Kidney glomerular epithelial cell (primary cell): Measurements from ENCODE around the gene CCDC170.
"Not testable (repeated sequence)": the region's sequence is repeated elsewhere in the genome, so short reads cannot be mapped to it uniquely, and the experiment has no call there.

Source experiments
- DNase-seq: peaks from one replicate; lab custom pipeline; 2025; lab: John Stamatoyannopoulos, UW

CCDC170 gene

DNA sequence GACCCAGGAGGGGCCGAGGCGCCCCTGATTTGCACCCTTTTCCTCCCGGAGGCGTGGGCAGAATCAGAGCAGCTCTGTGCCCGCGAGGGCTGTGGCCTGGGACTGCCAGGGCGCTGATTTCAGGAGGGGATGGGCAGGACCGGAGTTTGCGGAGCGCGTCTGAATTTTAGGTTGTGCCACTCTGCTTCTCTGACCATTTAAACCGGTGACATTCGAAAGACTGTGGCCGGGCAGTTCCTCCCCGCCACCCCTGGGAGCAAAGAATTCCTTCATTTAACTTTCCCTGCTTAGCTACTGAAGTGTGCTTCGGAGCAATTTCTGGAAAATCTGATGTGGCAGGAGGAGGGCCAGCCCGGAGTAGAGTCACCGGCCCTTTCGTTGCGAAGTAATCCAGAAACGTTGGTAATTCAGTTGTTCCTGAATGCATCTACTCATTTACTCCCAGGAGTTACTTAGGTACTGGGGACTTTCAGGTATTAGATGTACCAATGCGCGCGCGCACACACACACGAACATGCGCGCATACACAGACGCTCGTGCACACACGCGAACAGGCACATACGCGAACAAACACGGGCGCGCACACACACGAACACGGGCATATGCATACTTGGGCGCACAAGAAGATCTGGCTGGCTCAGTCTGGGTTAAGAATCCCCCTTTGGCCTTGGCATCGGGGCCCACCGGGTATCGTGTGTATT is 568 bp downstream of the CCDC170 start:
- peak; percentile 63 for DNase-seq

DNA sequence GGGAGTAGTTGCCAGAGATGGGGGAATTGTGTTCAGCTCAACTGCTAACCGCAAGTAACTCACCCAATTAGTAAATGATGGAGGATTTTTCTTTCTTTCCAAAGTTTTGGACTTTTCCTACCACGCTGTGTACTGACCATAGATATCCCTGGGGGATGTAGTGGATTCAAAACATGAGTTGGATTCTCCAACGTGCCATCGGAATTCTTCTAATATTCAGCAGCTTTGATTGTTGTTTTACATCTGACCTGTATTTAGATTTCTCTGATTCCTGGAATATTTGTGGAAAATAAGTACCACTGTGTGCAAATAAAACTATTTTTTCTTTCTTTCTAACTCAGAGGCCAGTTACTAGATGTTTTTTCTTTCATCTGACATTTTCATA is 1.1 kb downstream of the CCDC170 start:
- DNase-seq = no peak

DNA sequence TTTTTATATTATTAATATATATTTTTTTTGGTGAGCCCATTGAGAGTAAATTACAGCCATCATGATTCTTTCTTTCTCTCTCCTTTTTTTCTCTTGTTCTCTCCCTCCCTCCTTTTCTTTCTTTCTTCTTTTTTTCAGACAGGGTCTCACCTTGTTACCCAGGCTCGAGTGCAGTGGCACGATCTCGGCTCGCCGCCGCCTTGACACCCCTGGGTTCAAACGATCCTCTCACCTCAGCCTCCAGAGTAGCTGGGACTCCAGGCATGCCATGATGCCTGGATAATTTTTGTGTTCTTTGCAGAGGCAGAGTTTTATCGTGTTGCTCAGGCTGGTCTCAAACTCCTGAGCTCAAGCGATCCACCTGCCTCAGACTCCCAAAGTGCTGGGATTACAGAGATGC is 1.6 kb downstream of the CCDC170 start:
- DNase-seq = no peak

DNA sequence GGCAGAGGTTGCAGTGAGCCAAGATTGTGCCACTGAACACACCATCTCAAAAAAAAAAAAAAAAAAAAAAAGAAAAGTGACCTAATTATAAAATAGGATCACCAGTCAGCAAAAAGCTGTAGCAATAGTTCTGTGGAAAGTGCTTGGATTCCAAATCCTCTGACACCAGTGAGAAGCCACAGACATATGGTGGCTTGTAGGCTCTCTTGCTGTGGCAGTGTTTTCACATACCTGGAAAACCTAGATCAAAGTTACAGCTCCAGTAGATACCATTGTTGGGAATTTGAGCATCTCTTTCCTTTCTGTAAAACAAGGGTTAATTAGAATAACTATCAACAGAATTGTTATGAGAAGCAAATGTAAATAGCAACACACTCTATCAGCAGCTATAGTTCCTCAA is 4.1 kb downstream of the CCDC170 start:
- no peak for DNase-seq

DNA sequence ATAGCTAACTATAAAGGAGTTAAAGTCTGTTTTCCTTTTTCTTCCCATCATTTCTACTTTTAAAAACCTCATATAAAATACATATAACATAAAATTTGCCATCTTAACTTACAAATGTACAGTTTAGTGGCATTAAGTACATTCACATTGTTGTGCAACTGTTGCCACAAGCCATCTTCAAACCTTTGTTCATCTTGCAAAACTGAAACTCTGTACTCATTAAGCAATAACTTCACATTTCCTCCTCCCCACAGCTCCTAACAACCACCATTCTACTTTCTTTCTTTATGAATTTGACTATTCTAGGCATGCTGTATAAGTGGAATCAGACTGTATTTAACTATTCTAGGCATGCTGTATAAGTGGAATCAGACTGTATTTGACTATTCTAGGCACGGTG is 4.5 kb downstream of the CCDC170 start:
- no peak for DNase-seq

DNA sequence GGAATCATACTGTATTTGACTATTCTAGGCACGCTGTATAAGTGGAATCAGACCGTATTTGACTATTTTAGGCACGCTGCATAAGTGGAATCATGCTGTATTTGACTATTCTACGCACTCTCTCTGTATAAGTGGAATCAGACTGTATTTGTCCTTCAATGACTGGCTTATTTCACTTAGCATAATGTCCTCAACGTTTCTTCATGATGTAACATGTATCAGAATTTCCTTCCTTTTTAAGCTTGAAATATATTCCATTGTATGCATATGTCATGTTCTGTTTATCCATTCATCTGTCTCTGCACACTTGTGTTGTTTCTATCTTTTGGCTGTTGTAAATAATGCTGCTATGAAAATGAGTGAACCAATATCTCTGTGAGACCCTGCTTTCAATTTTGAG is 5.7 kb downstream of the CCDC170 start:
- DNase-seq = no peak

DNA sequence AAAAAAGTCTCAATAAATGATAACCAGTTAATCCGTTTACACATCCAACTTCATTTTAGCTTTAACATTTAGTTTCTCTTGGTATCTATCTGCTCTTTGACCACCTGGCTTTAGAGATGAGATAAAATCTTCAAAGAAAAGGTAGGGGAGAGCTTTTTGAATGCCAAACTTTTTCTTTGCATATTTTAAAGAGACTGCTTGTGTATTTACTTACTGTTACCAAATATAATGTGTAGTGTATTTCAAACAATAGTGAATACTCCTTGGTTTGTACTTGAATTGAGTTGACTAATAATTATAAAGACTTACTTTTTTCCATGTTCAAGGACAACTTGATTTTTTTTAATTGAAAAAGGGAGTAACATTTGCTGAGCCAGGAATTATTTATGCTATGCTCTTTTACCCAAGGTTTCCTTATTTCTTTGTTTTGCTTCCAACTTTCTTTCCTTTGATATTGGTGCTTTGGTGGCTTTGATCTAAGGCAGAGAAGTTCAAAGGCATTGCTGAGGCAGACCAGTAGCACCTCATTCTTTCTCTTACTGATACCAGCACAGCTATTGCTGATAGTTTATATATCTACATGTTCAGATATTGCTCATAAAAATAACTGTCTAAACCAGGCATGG is 7.8 kb downstream of the CCDC170 start:
- no peak for DNase-seq

DNA sequence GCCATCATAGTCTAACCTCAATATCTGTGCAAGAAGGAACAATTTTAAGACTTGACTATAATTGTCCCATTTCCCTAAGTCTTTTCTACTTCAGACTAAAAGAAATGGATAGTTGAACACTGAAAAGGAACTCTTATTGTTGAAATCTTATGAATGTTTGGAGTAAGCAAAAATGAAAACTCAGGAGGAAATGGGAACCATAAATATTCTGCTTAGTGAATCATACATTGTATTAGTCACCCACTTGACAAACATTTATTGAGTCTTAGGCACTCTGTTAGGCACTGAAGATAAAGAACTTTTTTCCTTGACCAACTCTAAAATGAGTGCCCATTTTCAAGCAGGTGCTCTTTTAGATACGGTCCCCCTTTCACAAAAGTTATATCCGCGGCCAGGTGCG is 8.7 kb downstream of the CCDC170 start:
- DNase-seq = peak; percentile 55

DNA sequence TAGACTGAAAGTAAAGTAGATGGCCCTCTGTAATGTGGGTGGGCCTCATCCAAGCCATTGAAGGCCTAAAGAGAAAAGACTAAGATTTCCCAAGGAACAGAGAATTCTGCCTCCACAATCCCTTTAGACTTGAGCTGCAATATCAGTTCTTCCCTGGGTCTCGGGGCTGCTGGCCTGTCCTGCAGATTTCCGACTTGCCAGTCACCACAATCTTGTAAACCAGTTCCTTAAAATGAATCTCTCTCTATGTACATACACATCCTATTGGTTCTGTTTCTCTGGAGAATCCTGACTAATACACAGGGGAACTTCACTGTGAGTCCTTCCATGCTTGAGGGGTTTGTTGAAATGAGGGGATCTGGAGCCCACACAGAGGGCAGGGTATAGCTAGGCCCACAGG is 12.9 kb downstream of the CCDC170 start:
- DNase-seq = no peak

DNA sequence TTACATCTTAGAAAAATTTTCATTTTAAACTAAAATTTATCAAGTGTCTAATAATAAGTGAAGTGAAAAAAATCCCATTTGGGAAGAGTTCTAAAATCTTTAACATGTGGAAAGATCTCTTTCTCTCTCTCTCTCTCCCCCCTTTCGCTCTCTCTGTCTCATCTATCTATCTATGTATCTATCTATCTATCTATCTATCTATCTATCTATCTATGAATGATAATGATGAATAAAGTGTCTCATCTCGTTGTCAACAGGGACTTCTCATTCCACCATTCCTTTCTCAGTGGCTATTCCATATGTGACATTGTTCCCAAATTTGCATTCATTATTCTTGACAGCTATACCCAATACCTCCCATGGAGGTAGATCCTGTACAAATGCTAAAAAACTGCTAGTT is 15.2 kb downstream of the CCDC170 start:
- DNase-seq = no peak

DNA sequence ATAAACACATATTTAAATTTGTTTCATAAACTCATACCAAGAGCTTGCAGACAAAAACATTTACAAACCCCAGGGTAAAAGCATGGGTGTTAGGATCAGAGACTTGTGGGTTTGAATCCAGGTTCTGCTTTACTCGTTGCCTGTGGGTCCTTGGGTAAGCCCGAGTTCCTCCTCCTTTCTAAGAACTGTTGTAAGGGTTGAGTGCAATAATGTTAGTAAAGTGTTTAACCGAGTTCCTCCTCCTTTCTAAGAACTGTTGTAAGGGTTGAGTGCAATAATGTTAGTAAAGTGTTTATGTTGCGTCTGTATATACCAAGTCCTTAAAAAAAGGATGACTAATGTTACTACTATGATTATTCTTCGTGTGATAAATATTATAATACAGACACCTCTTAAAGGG is 18.7 kb downstream of the CCDC170 start:
- DNase-seq = no peak

DNA sequence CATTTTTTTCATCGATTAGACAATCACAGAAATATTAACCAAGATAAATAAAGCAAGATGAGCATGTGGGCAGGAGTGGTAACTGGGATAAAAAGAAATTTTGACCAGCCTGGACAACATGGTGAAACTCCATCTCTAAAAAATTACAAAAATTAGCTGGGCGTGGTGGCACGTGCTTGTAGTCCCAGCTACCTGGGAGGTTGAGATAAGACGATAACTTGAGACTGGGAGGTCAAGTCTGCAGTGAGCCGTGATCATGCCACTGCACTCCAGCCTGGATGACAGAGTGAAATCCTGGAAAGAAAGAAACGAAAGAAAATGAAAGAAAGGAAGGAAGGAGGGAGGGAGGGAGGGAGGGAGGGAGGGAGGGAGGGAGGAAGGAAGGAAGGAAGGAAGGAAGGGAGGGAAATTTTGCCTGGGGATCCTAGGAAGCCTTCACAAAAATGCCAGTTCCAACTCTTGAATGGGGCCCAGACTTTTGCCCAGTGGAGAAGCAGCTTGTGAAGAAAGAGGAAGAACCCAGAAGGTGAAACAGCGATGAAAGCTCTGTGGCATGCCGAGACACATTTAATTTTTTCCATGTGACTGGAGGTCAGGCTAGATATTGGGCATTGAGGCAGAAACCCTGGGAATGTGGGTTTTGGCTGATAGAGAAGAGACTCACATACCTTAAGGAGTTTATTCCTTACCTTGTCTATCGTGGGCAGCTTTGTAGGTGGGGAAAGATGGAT is 20.3 kb downstream of the CCDC170 start:
- DNase-seq = no peak

DNA sequence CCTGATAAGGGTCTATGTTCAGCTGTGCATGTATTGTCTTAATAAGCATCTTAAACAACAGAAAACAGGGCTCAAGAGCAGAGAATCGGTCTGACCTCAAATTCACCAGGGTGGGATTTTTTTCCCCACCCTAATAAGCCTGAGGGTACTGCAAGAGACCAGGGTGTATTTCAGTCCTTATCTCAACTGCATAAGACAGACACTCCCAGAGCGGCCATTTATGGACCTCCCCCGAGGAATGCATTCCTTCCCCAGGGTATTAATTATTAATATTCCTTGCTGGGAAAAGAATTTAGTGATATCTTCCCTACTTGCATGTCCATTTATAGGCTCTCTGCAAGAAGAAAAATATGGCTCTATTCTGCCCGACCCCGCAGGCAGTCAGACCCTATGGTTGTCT is 25.2 kb downstream of the CCDC170 start:
- DNase-seq = not testable (repeated sequence)

DNA sequence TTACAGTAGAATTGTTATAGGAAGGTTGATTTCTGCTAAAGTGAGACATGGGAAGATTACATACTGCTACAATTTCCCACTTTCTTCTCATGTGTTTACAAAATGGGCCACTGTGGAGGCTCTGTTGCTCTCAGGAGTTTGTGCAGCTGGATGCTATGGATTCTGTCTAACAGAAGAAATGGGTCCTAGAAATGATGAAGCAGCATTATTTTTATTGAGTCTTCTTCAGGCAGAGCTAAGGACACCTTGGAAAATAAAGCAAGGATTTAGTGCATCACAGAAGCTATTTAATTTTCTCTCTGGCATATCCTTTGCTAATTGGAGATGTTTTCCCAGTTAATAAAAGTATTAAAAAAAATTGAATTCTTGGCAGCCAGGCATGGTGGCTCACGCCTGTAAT is 29.2 kb downstream of the CCDC170 start:
- no peak for DNase-seq

DNA sequence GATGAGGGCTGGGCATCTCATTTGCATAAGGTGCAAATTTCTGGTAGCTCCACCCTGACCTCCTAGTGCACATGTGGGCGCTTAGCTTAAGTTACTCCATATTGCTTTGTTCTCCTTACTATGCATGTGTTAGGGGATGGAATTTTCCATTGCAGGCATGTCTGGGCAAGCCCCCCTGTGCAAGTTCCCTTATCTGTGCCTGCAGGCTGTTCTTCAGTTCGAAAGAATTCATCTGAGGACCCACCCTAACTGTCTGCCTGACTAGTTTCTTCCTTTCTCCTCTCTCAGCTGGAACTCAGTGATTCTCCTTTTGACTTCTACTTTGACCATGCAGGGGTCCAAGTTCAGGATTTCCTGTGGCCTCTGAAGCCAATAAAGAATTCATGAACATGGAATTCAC is 30.2 kb downstream of the CCDC170 start:
- DNase-seq = no peak

DNA sequence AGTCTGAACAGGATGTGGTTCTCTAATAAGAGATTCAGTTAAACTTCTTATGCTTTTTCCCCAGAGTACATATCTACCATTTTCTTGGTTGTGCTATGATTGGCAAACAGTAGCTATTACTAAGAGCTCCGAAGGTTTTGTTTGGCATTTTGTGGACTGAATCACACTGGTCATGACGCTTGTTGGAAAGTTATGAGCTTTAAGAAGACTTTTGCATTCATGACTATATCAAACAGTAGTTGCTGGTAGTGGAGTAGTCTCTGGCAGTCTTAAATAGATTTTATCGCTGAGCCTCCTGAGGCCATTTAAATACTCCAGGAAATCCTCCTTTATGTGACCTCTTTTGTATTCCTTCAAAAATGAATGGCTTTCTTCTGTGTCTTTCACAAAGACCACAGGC is 40.8 kb downstream of the CCDC170 start:
- DNase-seq = no peak

DNA sequence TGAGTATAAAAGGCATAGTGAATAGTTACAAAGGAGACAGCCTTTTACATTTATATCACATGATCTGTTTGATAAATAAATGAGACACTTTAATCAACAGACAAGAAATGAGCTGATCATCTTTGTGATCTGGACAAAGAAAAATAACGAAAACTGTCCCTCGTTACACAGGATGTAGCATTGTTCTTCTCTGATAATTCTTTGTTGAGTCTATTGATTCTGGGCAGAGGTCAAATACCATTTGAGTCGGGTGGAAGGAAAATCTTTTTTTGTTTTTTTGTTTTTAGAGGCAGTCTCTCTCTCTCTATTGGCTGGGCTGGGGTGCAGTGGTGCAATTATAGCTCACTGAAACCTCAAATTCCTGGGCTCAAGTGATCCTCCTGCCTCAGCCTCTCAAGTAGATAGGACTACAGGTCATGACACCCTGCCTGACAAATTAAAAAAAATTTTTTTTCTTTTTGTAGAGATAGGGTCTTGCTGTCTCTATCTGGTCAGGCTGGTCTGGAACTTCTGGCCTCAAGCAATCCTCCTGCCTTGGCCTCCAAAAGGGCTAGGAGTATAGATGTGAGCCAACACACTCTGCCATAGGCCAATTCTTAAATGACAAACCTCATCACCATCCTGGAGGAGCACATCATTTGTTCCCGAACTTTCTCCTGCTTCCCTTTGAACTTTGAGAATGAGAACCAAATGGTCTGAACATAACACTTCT is 41.8 kb downstream of the CCDC170 start:
- no peak for DNase-seq

DNA sequence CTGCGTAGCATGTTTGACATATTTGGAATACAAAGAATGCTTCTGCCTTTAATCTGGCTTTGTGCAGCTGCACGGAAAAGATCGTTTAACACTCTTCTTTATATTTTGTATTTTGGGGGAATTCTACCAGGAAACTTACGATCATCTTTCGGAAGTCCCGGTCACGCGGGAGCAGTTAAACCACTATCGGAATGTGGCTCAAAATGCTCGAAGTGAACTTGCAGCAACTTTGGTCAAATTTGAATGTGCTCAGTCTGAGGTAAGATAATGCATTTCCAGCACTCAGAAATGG is 42.3 kb downstream of the CCDC170 start:
- no peak for DNase-seq

DNA sequence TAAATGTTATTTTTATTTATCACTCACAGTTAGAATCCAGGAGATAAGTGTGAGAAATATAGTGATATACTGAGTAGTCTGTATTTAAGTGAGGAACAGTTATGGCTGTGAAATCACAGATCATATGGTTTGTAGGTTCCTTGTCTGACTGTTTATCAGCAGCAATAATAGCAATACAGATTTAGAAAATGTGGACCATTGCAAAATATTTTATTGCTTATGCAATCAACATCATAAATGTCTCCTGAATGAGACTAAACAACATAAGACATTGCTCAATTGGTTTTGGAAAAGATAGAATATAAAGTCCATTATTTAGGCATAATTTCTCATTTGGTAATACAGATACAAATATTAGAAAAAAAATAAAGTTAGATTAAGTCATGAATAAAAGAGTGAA is 43.7 kb downstream of the CCDC170 start:
- DNase-seq = no peak

DNA sequence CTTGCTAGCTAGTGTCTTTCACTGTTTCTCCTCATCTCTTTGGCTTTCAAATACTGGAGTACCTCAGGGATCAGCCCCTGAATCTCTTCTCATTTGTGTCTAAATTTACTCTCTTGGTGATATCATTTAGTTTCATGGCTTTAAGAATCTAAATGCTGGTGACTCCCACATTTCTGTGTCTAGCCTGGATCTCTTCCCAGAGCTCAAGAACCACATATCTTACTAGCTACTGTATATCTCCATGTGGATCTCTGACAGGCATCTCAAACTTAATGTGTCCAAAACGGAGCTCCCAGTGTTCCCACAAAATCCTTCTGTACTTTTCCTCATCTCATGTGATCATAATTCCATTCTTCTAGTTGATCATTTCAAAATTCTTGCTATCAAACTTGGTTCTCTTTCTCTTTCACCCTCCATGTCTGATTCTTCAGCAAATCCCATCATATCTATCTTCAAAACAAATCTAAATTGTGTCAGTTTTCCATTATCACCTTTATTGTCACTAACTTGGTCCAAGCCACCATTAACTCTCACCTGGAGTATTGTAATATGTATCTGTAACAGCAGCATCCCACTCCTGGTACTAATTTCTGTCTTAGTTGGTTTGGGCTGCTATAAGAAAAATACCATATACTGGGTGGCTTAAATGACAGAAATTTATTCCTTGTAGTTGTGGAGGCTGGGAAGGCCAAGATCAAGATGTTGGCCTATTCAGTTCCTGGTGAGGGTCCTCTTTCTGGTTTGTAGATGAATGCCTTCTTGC is 45.9 kb downstream of the CCDC170 start:
- no peak for DNase-seq

DNA sequence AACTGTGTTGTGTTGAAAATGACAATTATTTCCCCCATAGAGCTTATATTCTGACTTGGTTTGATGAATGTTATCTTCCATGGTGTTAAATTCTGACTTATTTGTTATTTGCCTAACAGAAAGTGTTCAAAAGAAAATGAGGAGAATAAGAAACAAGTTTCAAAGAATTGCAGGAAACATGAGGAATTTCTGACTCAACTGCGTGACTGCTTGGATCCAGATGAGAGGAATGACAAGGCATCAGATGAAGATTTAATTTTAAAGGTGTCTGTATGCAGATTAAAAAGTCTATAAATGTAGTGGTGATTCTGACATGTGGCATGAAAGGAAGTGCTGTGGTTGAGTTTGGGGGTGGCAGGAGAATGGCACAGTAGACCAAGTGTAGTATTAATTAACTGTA is 50.6 kb downstream of the CCDC170 start:
- DNase-seq = no peak

DNA sequence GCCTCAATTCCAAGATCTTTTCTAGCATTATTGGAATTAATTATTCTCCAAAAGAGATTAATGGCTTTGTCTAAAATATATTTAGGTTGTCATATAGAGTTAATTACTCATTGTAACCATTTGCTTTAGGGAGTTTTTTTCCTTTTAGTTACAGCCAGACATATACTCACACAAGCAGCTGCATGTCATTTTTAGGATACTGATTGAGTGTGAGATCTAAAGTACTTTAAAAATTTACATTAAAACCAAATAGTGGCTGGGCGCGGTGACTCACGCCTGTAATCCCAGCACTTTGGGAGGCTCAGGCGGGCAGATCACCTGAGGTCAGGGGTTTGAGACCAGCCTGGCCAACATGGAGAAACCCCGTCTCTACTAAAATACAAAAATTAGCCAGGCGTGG is 51.1 kb downstream of the CCDC170 start:
- DNase-seq = not testable (repeated sequence)
